ENCODE results near the gene RAB25.
"Not testable (repeated sequence)": the region's sequence is repeated elsewhere in the genome, so short reads cannot be mapped to it uniquely, and the experiment has no call there.

RAB25 gene

DNA sequence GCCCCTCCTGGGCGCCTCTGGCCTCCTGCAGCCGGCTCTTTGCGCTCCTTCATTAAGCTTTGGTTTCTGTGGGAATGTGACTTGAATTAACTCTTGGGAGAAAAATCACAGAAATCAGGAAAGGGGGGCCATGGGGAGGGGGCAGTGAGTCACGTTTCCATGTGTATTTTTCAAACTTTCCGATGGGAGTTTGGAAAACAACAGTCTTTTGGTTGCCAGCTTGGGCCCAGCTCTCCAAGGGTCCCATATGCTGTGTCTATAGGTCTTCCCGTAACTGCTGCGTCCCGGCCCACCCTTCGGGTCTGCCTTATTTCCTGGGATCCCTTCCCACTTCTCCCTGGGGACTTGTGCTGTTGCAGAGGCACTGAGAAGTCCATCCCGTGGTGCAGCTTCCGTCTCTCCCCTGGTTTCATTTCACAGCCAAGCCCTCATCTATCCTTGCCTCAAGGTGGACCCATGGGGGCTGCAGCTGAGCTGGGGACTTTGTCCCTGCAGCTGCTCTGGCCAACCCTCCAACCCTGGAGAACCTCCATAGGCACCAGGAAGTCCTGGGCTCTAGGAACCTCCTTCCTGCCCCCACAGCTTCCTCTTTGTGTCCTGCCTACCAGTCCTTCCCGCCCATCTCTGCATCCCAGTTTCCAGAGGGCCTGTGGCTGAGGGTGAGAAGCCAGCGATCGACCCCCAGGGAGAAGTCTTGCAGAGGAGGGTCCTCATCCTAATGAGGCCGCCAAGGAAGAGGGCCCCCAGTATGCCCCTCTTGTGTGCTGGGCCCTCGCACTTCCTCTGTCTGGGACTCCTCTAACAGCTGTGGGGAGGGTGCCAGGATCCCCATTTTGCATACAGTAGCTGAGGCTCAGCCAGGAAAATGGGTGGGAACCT lies 41.9 kb downstream of the RAB25 start:
- no peak for DNase-seq (ENCODE audit: low spot score)

DNA sequence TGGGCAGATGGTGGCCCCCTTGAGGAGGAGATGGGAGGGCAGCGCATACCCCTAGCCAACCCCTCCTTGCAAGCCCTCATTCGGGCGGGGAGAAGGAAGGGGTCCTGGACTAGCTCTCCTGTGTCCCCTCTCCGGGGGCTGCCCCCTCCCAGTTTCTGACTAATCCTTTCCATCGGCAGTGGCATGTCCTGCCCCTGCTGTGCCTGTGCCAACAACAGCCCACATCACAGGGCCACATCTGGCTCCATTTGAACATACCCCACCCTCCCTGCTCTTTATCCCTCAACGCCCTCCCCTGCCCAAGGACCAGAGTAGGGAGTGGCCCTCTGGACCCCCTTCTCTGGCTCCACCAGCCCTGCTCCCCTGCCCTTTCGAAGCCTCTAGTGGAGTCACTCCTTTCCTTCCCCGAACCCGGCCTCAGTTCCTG lies 42.6 kb downstream of the RAB25 start:
- peak; percentile 66 for DNase-seq (ENCODE audit: low spot score)

DNA sequence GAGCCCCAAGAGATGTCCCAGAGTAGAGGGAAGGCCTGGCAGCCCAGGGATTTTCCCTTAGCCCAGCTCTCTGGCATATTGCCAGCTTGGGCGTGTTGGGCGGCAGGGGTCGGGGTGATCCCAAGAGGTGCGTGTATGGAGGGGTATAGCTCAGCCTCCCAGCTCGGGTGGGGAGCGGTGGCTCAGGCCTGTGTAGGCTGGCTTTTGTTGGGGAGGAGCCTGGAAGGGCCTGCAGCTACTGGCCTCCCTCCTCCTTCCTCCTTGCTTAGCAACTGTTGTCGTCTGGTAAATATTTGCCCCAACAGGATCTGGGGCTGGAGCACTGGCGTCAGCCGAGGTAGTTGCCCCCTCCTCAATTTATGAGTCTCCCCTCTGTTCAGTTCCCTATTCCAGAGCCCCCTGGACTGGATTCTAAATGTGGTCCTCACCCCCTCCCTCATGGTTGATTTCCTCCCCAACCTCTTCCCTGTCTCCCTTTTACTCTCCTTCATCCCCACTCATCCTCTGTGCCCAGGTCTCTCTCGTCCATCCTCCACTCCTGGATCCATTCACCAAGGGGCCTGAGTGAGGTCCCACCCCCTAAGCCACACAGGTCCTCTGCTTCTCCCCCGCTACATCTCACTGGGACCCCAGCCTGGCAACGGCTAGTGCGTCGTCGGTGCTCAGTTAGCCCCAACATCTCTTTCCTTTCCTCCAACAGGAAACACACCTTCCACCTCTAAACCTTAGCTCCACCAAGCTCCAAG lies 43.3 kb downstream of the RAB25 start:
- DNase-seq (ENCODE audit: low spot score), result peak; percentile 74

DNA sequence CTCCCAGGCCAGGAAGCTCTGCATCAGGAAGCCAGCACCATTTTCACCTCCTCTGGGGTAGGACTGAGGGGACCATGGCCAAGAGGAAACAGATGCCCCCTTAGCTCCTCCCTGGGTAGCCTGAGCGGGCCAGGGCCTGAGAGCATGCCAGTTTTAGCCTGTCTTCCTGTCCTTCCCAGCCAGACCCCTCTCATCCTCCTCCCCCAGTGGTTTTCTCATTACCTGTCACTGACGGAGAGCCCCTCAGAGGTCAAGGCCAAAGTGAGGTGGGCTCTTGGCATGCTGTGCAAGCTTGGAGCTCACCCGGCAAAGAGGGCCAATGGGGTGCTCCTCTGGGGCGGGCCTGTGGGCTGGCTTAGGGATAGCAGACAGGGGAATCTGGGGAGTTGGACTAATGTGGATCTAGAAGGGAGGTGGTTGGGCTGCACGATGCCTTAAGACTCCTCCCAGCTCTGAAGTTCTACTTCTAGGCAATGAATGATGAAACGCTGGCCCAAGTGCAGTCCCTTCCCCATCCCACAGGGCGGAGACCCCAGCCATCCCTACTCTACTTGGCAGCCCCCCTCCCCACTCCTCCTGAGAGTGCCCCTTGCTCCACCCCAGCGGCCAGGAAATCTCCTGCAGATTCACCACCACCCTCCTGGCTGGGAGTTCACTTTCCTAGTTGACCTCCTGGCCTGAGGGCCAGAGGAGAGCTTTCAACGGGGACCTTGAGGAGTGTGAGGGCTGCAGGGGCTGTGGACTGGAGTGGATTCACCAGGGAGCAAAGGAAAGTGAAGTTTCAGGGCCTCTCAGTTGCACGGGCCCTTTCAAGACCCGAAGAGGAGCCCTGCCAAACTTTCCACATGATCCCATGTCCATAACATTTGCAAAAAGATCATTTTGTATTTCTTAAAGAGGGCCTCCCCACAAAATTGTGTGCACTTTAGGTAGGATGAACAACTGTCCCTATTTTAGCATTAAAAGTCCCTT lies 44.2 kb downstream of the RAB25 start:
- DNase-seq (ENCODE audit: low spot score), result peak; percentile 8

DNA sequence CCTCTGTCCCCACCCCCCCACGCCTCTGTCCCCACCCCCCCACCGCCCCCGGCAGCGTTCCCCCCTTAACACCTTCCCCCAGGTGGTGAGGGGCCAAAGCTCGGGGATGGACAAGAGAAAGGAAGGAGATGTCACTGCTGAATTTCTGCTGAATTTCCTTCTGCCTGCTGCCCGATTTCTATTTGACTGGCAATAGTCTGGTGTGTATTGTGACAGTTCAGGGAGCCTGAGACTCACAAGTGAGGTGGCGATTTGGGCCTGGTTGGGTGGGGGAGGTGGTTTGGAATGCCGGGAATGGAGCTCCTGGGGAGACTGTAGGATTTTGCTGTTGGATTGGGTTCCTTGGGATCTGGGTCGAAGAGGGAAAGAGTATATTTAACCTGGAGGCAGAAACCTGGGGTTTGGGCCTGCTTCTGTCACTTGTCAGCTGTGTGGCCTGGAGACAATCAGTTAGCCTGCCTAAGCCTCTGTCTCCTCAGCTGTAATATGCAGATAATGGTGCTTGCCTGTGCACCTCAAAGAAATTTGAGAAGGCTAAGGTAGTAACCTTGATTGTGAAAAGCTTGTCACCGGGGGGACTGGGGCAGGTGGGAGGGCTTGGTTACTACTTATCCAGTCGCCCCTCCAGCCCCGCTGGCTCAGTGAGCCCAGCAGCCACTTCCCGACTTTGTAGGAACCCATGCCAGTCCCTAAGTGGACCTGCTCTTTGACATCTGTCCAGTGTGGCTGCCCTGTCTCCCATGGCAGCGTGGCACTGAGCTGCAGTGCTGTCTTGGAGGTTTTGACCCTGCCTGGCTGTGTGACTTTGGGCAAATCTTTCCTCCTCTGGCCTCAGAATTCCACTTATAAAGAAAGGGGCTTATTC lies 45.9 kb downstream of the RAB25 start:
- no peak for DNase-seq (ENCODE audit: low spot score)

DNA sequence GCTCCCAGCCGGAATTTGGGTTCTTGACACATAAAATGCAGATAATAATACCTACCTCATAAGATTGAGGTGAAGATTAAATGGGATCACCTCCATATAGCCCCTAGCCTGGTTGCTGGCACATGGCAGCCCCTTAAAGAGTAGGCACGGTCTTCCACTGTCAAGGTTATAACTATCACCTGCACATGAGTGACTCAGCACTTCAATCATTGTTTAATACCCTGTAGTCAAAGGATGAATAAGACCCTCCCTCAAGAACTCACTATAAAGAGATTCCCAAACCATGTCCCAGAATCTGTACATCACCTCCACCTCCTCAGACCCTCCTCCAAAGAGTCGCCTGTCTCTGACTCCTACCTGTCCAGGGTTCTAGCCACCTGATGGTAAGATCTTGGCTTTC lies 47.1 kb downstream of the RAB25 start:
- no peak for DNase-seq (ENCODE audit: low spot score)

DNA sequence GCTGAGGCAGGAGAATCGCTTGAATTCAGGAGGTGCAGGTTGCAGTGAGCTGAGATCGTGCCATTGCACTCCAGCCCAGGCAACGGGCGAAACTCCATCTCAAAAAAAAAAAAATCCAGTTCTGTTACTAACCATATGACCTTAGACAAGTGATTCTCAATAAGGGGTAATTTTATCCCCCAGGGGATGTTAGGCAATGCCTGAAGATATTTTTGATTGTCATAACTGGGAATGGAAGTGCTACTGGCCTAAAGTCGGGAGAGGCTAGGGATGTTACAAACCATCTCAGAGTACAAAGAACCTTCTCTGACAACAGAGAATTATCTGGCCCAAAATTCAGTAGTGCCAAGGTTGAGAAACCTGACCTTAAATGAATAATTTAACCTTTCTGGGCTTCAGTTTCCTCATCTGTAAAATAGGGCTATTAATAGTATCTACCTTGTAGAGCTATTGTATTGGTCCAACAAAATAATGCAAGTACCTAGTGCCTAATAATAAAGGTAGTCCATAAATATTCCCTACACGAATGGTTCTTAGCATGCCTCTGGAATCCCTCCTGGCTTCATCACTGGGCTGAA lies 47.8 kb downstream of the RAB25 start:
- DNase-seq (ENCODE audit: low spot score), result no peak

DNA sequence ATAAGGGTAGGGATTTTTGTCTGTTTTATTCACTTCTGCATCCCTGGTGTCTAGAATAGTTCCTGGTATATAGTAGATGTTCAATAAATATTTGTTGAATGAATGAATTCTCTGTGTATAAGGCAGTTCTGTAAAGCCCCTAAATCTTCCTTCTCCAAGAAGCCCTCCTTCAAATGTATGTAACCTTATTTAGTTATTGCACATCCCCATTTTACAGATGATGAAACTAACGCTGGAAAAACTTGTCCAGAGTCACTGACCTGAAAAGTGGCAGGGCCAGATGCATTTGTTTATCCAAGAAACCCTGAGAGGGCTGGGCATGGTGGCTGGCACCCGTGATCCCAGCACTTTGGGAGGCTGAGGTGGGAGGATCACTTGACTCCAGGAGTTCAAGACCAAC lies 49.3 kb downstream of the RAB25 start:
- DNase-seq (ENCODE audit: low spot score), result no peak

DNA sequence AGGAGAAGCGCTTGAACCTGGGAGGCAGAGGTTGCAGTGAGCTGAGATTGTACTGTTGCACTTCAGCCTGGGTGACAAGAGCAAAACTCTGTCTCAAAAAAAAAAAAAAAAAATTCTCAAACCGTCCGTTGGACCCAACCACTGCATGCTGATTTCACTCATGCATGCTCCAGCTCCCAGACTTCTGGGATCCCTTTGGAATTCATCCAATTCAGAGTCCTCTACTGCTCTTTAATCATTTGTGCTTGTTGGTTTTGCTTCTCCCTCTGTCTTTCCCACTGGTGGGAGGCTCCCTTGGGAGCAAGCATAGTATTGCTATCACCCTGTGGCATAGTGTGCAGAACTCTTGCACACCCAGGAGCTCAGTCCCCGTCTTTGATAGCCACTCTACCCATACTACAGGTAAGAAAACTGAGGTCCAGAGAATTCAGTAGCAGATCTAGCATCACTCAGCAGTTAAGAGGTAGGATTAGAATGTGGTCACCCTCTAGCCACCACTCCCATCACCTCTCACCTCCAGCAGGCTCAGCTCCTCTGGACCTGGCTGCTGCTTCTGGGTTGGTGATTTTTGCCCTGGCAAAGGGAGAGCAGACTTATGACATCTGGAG lies 50.5 kb downstream of the RAB25 start:
- DNase-seq (ENCODE audit: low spot score), result no peak

DNA sequence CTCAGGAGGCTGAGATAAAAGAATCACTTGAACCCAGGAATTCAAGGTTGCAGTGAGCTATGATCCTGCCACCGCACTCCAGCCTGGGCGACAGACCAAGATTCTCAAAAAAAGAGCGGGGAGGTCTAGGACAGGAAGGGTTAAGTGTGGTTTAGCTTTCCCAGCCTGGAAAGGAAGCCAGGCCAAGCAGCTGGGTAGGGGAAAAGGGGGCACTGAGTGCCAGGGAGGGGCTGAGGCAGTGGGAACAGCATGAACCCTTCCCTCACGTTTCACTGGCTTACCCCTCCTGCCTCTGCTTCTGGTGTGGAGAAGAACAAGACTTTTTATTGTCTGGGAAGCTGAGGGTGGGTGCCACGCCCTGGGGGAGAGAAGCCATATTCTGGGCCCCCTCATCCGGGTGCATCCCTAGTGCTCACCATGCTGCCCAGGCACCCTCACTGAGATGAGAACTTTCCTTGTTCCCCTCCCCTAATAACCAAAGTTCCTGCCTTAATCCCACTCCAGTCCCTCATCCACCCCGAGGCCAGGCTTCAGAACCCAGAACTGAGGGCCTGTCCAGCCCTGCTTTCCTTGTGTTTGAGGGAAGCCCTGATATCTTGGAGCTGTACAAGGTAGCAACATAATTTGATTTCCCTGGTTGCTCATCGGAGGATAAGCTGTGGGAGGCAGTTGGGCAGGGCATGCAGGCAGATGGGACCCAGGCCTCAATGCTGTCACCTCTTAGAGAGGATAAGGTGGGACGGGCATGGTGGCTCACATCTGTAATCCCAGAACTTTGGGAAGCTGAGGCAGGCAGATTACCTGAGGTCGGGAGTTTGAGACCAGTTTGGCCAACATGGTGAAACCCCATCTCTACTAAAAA lies 51.5 kb downstream of the RAB25 start:
- no peak for DNase-seq (ENCODE audit: low spot score)

DNA sequence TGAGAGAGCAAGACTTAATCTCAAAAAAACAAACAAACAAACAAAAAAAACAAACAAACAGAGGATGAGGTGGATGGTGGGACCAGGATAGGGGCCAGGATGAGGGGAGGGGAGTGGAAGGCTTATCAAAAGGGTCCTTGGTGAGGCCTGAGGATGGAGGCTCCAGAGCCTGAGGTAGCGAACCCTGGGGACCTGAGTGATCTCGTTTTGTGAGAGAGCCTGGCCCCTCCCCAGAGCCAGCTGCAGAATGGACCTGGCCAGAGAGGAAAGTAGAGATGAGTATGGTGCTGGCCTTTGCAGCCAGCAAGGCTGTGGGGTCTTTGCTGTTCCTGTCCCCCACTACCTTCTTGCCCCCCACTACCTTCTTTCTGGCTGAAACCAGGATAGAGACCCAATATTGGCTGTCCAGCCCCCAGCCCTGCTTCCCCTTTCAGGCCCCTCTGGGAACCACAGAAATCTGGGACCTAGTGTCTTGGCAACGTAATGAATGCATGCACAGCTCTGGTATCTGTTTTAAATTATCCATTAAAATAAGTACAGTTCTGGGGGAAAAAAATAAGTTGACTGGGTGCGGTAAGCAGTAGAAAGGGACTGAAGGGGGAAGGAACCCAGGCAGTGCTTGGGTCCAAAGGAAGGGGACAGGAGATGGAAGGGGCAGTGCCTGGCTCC lies 52.5 kb downstream of the RAB25 start:
- no peak for DNase-seq (ENCODE audit: low spot score)

DNA sequence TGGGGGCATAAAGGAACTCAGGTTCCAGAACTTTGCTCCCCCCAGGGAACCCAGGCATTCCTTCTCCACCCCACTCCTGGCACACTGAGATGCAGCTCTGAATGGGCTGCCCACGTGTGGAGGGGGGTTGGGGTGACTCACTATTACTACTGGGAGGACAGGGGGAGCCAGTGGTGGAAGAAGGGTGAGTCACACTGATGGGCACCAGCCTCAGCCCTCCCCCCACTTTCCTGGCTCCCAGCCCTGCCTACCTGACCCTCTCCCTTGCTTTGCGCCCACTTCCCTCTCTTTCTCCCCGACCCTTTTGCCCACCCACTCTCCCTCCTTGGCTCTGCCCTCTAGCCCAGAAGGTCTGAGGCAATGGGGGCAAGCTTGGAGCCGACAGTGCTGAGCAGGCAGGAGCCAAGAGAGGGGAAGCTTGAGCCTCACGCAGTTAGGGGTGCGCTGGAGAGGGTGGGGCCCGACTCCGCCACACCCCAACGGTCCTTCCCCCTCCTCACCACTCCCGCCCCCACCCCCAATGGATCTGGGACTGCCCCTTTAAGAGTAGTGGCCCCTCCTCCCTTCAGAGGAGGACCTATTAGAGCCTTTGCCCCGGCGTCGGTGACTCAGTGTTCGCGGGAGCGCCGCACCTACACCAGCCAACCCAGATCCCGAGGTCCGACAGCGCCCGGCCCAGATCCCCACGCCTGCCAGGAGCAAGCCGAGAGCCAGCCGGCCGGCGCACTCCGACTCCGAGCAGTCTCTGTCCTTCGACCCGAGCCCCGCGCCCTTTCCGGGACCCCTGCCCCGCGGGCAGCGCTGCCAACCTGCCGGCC lies 53.4 kb downstream of the RAB25 start, which contains the start of gene LMNA:
TSS of gene LMNA (plus strand) at position 611 of the 818 bp plus-strand sequence. CDS start 208 bp downstream, outside the sequence.
- peak; percentile 92 for DNase-seq (ENCODE audit: low spot score)

DNA sequence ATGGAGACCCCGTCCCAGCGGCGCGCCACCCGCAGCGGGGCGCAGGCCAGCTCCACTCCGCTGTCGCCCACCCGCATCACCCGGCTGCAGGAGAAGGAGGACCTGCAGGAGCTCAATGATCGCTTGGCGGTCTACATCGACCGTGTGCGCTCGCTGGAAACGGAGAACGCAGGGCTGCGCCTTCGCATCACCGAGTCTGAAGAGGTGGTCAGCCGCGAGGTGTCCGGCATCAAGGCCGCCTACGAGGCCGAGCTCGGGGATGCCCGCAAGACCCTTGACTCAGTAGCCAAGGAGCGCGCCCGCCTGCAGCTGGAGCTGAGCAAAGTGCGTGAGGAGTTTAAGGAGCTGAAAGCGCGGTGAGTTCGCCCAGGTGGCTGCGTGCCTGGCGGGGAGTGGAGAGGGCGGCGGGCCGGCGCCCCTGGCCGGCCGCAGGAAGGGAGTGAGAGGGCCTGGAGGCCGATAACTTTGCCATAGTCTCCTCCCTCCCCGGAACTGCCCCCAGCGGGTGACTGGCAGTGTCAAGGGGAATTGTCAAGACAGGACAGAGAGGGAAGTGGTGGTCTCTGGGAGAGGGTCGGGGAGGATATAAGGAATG lies 54.1 kb downstream of the RAB25 start:
- DNase-seq (ENCODE audit: low spot score), result peak; percentile 64

DNA sequence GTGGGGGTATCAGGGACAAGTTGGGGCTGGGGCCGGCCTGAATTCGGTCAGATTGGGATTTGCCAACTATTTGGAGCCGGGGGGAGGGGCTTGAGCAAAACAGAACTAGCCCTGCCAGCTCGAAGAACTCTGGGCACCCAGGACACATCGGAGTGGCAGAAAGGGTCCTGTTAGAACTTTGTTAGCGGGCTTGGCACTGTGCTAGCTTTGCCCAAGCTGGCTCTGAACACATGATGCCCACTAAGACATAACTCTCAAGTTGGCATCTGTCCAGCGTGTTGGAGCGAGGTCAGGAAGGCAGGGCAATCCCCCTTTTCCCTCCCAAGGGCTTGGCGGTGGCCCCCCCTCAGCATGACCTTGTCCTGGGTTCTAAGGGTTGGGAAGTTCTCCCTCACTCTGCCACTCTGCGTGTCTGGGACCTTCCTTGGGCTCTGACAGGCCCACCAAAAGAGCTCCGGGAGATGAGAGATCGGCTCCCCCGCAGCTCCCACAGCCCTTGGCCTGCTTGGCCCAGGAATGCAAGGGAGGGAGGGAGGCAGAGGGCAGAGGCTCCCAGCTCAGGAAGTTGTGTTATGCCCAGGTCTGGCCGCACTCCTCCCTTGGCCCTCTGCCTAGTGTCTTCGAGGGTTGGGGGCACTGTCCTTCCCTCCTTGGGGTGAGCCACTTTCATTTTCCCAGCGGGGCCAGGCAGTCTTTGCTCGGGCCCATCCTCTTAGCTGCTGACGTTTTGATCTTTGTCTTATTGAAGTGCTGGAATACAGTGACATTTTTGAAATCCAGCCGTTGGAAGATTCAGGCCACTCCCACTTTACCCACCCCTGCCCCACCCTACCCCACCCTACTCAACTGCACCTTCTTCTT lies 54.8 kb downstream of the RAB25 start:
- DNase-seq (ENCODE audit: low spot score), result peak; percentile 85

DNA sequence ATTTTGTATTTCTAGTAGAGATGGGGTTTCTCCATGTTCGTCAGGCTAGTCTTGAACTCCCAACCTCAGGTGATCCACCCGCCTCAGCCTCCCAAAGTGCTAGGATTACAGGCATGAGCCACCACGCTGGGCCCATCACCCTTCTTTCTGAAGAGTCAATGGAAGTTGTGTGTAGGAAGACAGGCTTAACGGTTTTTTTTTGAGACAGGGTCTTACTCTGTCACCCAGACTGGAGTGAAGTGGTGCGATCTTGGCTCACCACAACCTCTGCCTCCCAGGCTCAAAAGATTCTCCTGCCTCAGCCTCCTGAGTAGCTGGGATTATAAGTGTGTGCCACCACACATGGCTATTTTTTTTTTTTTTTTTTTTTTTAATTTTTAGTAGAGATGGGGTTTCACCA lies 55.8 kb downstream of the RAB25 start:
- DNase-seq (ENCODE audit: low spot score), result not testable (repeated sequence)

DNA sequence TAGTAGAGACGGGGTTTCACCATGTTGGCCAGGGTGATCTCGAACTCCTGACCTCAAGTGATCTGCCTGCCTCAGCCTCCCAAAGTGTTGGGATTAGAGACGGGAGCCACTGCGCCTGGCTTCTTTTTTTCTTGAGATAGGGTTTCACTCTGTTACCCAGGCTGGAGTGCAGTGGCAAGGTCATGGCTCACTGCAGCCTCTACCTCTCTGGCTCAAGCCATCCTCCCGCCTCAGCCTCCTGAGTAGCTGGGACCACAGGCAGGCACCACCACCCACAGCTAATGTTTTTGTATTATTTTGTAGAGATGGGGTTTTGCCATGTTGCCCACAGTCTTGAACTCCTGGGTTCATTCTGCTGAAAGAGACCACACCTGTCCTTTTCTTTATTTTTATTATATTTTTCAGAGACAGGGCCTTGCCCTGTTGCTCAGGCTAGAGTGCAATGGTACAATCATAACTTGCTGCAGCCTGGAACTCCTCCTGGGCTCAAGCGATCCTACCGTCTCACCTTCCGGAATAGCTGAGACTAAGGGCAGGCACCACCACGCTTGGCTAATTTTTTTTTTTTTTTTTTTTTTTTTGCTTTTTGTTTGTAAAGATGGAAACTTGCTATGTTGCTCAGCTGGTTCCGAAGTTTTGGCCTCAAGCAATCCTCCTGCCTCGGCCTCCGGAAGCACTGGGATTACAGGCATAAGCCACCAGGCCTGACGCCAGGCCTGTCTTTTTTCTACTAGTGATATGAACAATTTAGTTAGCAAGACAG lies 56.6 kb downstream of the RAB25 start:
- no peak for DNase-seq (ENCODE audit: low spot score)

Measured in hematopoietic multipotent progenitor cell treated with erythropoietin and hydrocortisone succinate and interleukin-3 and kit ligand, for 17 days (in vitro differentiated cells).